Loucy (cell line): ENCODE data around the gene SLC25A40.

Source experiments
- EZH2phosphoT487 ChIP-seq: fragments of 200-600 bp; IDR thresholded peaks from 2 replicates; pipeline ENCODE4 v1.6.1; 2018; ENCODE audit warnings: antibody characterized with exemption, mild to moderate bottlenecking, moderate library complexity, borderline replicate concordance
- TF ChIP-seq, protein P1 (sequence below): fragments of 200-600 bp; sonication (generic); conservative IDR thresholded peaks from 2 replicates; pipeline ENCODE4 v1.5.1; 2014; ENCODE audit warnings: mild to moderate bottlenecking, antibody characterized with exemption, low read length

DNA sequence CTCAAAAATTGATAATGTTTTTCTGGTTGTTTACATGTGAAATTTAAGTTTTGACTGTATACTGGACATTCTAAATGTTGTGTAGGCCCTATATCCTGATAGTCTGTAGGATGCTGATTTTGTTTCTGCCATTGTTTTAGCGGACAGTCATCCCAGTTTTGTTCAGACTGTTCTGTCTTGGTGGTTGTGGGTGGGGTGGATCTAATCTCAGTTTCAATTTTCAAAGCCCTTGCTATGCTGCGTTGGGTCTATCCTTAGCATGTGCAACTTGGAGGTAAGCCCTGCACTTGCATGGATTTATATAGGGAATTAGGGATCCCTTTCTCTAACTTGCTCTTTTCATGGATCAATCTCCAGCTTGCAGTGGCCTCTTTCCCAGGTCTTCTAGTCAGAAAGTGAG, 19.2 kb upstream of the SLC25A40 start:
- TF ChIP-seq, protein P1, sequence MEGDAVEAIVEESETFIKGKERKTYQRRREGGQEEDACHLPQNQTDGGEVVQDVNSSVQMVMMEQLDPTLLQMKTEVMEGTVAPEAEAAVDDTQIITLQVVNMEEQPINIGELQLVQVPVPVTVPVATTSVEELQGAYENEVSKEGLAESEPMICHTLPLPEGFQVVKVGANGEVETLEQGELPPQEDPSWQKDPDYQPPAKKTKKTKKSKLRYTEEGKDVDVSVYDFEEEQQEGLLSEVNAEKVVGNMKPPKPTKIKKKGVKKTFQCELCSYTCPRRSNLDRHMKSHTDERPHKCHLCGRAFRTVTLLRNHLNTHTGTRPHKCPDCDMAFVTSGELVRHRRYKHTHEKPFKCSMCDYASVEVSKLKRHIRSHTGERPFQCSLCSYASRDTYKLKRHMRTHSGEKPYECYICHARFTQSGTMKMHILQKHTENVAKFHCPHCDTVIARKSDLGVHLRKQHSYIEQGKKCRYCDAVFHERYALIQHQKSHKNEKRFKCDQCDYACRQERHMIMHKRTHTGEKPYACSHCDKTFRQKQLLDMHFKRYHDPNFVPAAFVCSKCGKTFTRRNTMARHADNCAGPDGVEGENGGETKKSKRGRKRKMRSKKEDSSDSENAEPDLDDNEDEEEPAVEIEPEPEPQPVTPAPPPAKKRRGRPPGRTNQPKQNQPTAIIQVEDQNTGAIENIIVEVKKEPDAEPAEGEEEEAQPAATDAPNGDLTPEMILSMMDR = no peak
- no peak for TF ChIP-seq EZH2phosphoT487
